Mucosa of descending colon (tissue), 3 donors: Measurements from ENCODE around the gene MAN2C1. TPM values are rescaled to one million over a fixed set of nuclear protein-coding genes. Genes with fewer than 3 reads are reported as not detected.
"Not testable (repeated sequence)": the region's sequence is repeated elsewhere in the genome, so short reads cannot be mapped to it uniquely, and the experiment has no call there.

ENCODE experiments used
- ATAC-seq: fragments of 200-7000 bp; cut with Tn5 transposase; one replicate; pipeline ENCODE4 v1.9.1; 2020; ENCODE audit warnings: mild to moderate bottlenecking, moderate library complexity
- DNase-seq, 3 donors: peaks; one replicate each; pipeline ENCODE4 v3.0.0-alpha.2; 2020
- H3K36me3 ChIP-seq: fragments of 200-600 bp; one replicate; pipeline ENCODE4 v1.8.0; 2021; ENCODE audit warnings: low read depth, mild to moderate bottlenecking
- H3K4me1 ChIP-seq: fragments of 200-600 bp; one replicate; pipeline ENCODE4 v1.8.0; 2021; ENCODE audit warnings: low read depth, mild to moderate bottlenecking
- H3K4me3 ChIP-seq: fragments of 200-600 bp; one replicate; pipeline ENCODE4 v1.8.0; 2021; ENCODE audit warnings: mild to moderate bottlenecking
- H3K9me3 ChIP-seq: fragments of 200-600 bp; one replicate; pipeline ENCODE4 v1.8.0; 2021; ENCODE audit warnings: mild to moderate bottlenecking
- CTCF ChIP-seq: fragments of 200-600 bp; IDR thresholded peaks from one replicate; pipeline ENCODE4 v1.8.0; 2022; ENCODE audit warnings: antibody characterized with exemption, mild to moderate bottlenecking
- intact Hi-C, 2 donors: fragments of 100-400 bp; cut with DNase I in 1 of 2; cut with micrococcal nuclease in 1 of 2; formaldehyde crosslinking; loops; one replicate each; pipeline versions ENCODE4 v1.11.0 to v1.11.1; 2022; cut with DNase I, micrococcal nuclease
- total RNA-seq, 3 donors: library from RNA; stranded (reverse); fragmentation: NEBNext Ultra II Directional in 2 of 3; extraction: Animal tissue kit (Norgen Biotek cat#: 25700) in 2 of 3; gene quantifications; one replicate each; pipeline versions ENCODE4 v1.2.1 to v1.2.4, GENCODE V29; 2021 to 2023
- donor health status: DM: no; HTN: no; CAD: no; lungs with moderate emphysema.
- donor health status: DM: no; HTN: no; CAD: no.
- donor health status: DM: no; HTN: yes; CAD: no.

The MAN2C1 gene
- total RNA-seq, 3 donors from 2014 or later = 192 to 239 (median 217) TPM

DNA sequence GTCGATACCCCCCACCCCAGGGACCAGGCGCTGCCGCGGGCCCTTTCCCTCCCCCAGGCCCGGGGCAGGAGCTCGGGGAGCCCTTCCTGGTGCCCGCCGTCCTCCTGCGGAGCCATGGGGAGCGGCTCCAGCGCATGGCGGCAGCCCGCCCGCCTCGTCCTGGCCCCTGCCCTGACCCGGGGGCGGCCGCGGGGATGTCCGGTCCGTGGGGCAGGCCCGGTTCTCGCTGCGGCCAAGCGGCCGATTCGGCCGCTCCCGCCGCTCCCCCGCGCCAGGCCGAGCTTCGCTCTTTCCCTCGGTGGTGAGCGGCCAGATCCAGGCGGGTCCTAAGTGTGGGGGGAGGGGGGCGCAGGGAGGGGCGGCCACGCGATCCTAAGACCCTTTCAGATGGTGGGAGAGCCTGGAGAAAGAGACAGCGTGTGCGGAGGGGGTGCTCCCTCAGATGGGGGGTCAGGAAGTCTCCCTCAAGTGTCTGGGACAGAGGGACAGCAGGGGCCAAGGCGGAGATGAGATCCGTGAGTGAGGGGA lies 20.3 kb downstream of the MAN2C1 start:
- intact Hi-C loops = no loop called here

GRCh38 chr15:75347222-75348033 lies 21.0 kb downstream of the MAN2C1 start:
- ATAC-seq (peak; percentile 82), DNase-seq (peak; percentile 83 to 88 (median 83))
- Histone ChIP-seq H3K4me3 (peak overlapping the region; percentile 80), H3K9me3 (no peaks in the 10 kb centered on the region), H3K4me1 (peaks cover 7% of the 10 kb centered on the region), H3K36me3 (no peaks in the 10 kb centered on the region)
- intact Hi-C loops = no loop called here
- no peak for TF ChIP-seq CTCF

More for the DNA sequence above, 20.3 kb downstream of the MAN2C1 start:
- ATAC-seq (peak; percentile 45), DNase-seq (peak in 2 of 3 donors; percentile 24 to 48)
- H3K36me3 ChIP-seq = no peaks in the 10 kb centered on the region
- H3K4me1 ChIP-seq = peaks cover 7% of the 10 kb centered on the region
- H3K9me3 ChIP-seq = no peaks in the 10 kb centered on the region
- no peak for TF ChIP-seq CTCF
- peak overlapping the region; percentile 80 for H3K4me3 ChIP-seq

GRCh38 chr15:75346796-75347221 lies 21.6 kb downstream of the MAN2C1 start, which contains the start of gene NEIL1:
Gene NEIL1, plus strand, starts transcription at chr15:75347039. Its CDS starts 1,867 bp downstream, at chr15:75348906.
- intact Hi-C loops = no loop called here
- peak within 1 kb of the TSS; percentile 80 for H3K4me3 ChIP-seq
- H3K4me1 ChIP-seq = peaks cover 7% of the 10 kb centered on the region
- ATAC-seq (peak; percentile 49), DNase-seq (peak in 2 of 3 donors; percentile 67 to 68)
- no peaks in the 10 kb centered on the region for H3K9me3 ChIP-seq
- H3K36me3 ChIP-seq = no peaks in the 10 kb centered on the region
- TF ChIP-seq CTCF = no peak

DNA sequence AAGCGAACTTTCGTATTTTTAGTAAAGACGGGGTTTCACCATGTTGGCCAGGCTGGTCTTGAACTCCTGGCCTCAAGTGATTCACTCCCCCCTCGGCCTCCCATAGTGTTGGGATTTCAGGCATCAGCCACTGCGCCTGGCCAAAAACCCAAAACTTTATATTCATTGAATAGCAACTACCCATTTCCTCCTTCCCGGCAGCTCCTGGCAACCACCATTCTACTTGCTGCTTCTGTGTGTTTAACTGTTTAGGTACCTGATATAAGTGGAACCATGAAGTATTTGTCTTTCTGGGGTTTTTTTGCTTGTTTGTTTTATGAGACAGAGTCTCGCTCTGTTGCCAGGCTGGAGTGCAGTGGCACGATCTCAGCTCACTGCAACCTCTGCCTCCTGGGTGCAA lies 24.5 kb downstream of the MAN2C1 start:
- H3K36me3 ChIP-seq, intact Hi-C loops, H3K4me1 ChIP-seq, H3K9me3 ChIP-seq, ATAC-seq, H3K4me3 ChIP-seq: not testable (repeated sequence)
- peak in 1 of 3 donors; percentile 18 for DNase-seq

- H3K9me3 ChIP-seq = no peaks in the 10 kb centered on the region
- H3K4me1 ChIP-seq = no peaks in the 10 kb centered on the region
- TF ChIP-seq CTCF = no peak
- ATAC-seq = no peak
- no peak overlapping the region for H3K4me3 ChIP-seq
- no peaks in the 10 kb centered on the region for H3K36me3 ChIP-seq
- intact Hi-C loops = no loop called here
- peak in 1 of 3 donors; percentile 5 for DNase-seq
Observed at GRCh38 chr15:75342221-75342620, 26.2 kb downstream of the MAN2C1 start.
